ENCODE data around the gene KNSTRN. TPM values are rescaled to one million over a fixed set of nuclear protein-coding genes. Genes with fewer than 3 reads are reported as not detected.

Gene KNSTRN
- total RNA-seq, 4 donors from 2014 or later: 13.5 to 24.3 (median 18.9) TPM

GRCh38 chr15:40377606-40378005, 4.9 kb upstream of the KNSTRN start:
- 87% methylated on average over 3 of the region's 3 CpGs for WGBS
- no peaks in the 10 kb centered on the region for H3K36me3 ChIP-seq
- DNase-seq (ENCODE audit: low spot score in 2 of 2): no peak
- TF ChIP-seq EP300 (IDR thresholded peaks at IDR 0.05): no peak
- no peak for TF ChIP-seq POLR2A (IDR thresholded peaks at IDR 0.05)
- no peak for TF ChIP-seq POLR2AphosphoS5 (IDR thresholded peaks at IDR 0.05)
- no peak for TF ChIP-seq CTCF (IDR thresholded peaks at IDR 0.05)
- no peak overlapping the region for H3K27ac ChIP-seq
- H3K27me3 ChIP-seq: no peaks in the 10 kb centered on the region
- H3K9me3 ChIP-seq: no peaks in the 10 kb centered on the region
- H3K4me1 ChIP-seq: peaks cover 9% of the 10 kb centered on the region
- H3K4me3 ChIP-seq: no peak overlapping the region

- WGBS: 84% methylated on average over 4 of the region's 4 CpGs
- H3K9me3 ChIP-seq: no peaks in the 10 kb centered on the region
- no peak overlapping the region for H3K4me3 ChIP-seq
- no peaks in the 10 kb centered on the region for H3K27me3 ChIP-seq
- H3K27ac ChIP-seq: no peak overlapping the region
- DNase-seq (ENCODE audit: low spot score in 2 of 2): no peak
- TF ChIP-seq POLR2AphosphoS5 (IDR thresholded peaks at IDR 0.05): no peak
- no peak for TF ChIP-seq CTCF (IDR thresholded peaks at IDR 0.05)
- TF ChIP-seq POLR2A (IDR thresholded peaks at IDR 0.05): no peak
- no peak for TF ChIP-seq EP300 (IDR thresholded peaks at IDR 0.05)
- no peaks in the 10 kb centered on the region for H3K36me3 ChIP-seq
- H3K4me1 ChIP-seq: peaks cover 23% of the 10 kb centered on the region
Measured at GRCh38 chr15:40379374-40379773, 3.1 kb upstream of the KNSTRN start.

GRCh38 chr15:40379853-40380252, 2.7 kb upstream of the KNSTRN start:
- DNase-seq (ENCODE audit: low spot score in 2 of 2): no peak
- TF ChIP-seq EP300 (IDR thresholded peaks at IDR 0.05): no peak
- no peak for TF ChIP-seq CTCF (IDR thresholded peaks at IDR 0.05)
- no peak for TF ChIP-seq POLR2A (IDR thresholded peaks at IDR 0.05)
- TF ChIP-seq POLR2AphosphoS5 (IDR thresholded peaks at IDR 0.05): no peak
- no peak overlapping the region for H3K4me3 ChIP-seq
- no peaks in the 10 kb centered on the region for H3K36me3 ChIP-seq
- no peaks in the 10 kb centered on the region for H3K9me3 ChIP-seq
- peaks cover 26% of the 10 kb centered on the region for H3K4me1 ChIP-seq
- H3K27me3 ChIP-seq: no peaks in the 10 kb centered on the region
- H3K27ac ChIP-seq: no peak overlapping the region
- WGBS: 12% methylated on average over 4 of the region's 4 CpGs

- peaks cover 26% of the 10 kb centered on the region for H3K4me1 ChIP-seq
- WGBS: 95% methylated on average over 10 of the region's 10 CpGs
- DNase-seq (ENCODE audit: low spot score in 2 of 2): no peak
- TF ChIP-seq POLR2AphosphoS5 (IDR thresholded peaks at IDR 0.05) (no peak), CTCF (IDR thresholded peaks at IDR 0.05) (no peak)
- H3K27me3 ChIP-seq: no peaks in the 10 kb centered on the region
- no peak overlapping the region for H3K27ac ChIP-seq
- H3K4me3 ChIP-seq: no peak overlapping the region
- H3K9me3 ChIP-seq: no peaks in the 10 kb centered on the region
- H3K36me3 ChIP-seq: no peaks in the 10 kb centered on the region
Measured at GRCh38 chr15:40380636-40381035, 1.9 kb upstream of the KNSTRN start.

- H3K4me3 ChIP-seq: no peak overlapping the region
- H3K4me1 ChIP-seq: peaks cover 26% of the 10 kb centered on the region
- H3K9me3 ChIP-seq: no peaks in the 10 kb centered on the region
- no peak overlapping the region for H3K27ac ChIP-seq
- TF ChIP-seq POLR2AphosphoS5 (IDR thresholded peaks at IDR 0.05) (no peak), CTCF (IDR thresholded peaks at IDR 0.05) (no peak), EP300 (IDR thresholded peaks at IDR 0.05) (no peak), POLR2A (IDR thresholded peaks at IDR 0.05) (no peak)
- 95% methylated on average over 11 of the region's 11 CpGs for WGBS
- no peaks in the 10 kb centered on the region for H3K27me3 ChIP-seq
- peaks cover 7% of the 10 kb centered on the region for H3K36me3 ChIP-seq
- no peak for DNase-seq (ENCODE audit: low spot score in 2 of 2)
Measured at GRCh38 chr15:40381818-40382529, 547 bp upstream of the KNSTRN start.

Measured in suprapubic skin (tissue), 4 donors.